Eye (tissue), 1 donor: ENCODE measurements around the gene SLC9A8.
"Not testable (repeated sequence)": the region's sequence is repeated elsewhere in the genome, so short reads cannot be mapped to it uniquely, and the experiment has no call there.

Experiments used
- DNase-seq: peaks from one replicate; pipeline ENCODE4 v3.0.0-alpha.2; 2015

The SLC9A8 gene, protein sequence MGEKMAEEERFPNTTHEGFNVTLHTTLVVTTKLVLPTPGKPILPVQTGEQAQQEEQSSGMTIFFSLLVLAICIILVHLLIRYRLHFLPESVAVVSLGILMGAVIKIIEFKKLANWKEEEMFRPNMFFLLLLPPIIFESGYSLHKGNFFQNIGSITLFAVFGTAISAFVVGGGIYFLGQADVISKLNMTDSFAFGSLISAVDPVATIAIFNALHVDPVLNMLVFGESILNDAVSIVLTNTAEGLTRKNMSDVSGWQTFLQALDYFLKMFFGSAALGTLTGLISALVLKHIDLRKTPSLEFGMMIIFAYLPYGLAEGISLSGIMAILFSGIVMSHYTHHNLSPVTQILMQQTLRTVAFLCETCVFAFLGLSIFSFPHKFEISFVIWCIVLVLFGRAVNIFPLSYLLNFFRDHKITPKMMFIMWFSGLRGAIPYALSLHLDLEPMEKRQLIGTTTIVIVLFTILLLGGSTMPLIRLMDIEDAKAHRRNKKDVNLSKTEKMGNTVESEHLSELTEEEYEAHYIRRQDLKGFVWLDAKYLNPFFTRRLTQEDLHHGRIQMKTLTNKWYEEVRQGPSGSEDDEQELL

DNA sequence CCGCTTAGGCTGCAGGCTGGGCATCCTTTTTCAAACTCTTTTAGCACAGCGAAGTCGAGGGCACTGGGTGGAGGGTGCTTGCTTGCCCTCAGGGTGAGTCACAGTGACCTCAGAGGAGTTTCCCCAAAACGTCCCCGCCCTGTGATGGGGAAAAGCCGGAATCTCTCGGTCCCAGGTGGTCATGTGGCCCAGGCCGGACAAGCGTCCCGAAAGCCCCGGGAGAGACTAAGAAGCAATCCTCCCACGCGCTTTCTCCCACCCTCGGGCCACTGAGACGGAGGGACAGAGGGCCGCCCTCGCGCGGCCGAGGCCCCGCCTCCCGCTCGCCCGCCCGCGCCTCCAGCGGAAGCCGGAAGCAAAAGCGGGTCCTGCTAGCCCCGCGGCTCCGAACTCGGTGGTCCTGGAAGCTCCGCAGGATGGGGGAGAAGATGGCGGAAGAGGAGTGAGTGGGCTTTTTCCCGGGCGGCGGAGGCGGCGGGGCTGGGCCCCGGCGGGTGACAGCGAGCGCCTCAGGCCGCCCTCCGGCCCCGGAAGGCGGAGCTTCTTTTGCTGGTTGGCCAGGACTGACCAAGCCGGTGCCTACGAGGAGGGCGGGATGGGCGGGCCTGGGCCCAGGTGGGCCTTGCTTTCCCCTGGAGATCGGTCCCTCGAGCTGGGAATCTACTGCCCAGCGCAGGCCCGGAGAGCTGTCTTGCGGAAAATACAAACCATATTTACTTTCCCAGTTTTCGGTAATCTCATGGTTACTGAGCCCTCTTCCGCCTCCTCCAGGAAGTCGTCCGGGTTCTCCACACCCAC, at the start of gene SLC9A8:
TSS of gene SLC9A8 (plus strand) at position 322 of the 798 bp plus-strand sequence. CDS start at position 417, 95 bp downstream.
- DNase-seq = peak; percentile 95

DNA sequence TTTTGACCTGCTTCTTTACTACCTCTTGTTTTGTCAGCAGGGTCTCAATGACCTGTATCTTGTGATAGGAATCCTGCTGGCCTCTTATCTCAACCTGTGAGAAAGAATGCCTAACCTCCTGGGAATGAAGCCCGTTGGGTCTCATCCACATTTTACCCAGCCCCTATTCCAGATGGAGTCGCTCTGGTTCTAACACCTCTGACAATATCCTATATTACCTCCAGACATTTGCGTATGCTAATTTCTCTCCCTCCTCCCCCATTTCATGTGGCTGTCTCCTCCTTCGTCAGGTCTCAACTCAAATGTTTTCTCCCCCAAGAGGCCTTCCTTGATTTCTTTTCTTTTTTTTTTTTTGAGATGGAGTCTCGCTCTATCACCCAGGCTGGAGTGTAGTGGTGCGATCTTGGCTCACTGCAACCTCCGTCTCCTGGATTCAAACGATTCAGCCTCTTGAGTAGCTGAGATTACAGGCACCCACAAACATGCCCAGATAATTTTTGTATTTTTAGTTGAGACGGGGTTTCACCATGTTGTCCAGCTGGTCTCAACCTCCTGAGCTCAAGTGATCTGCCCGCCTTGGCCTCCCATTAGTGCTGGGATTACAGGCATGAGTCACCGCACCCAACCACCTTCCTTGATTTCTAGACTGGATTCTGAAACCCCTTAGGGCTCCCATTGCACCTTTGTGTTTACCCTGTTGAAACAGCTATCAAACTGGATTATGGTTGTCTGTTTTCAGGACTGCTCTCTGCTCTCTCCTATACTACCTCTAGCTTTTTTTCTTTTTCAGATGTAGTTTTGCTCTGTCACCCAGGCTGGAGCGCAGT, 49.5 kb upstream of the SLC9A8 start:
- no peak for DNase-seq

DNA sequence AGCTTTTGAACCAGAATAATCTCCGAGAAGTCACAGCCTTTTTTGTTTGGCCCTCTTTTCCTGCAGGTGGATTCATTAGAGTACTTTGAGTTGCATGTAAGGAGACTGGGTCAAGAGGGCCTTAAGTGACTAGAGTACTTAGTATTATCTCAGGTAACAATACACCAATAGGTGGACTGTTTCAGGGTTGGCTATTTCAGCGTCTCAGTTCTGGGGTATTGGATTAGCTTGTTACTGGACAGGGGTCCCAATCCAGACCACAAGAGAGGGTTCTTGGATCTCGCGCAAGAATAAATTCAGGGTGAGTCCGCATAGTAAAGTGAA, 47.3 kb upstream of the SLC9A8 start:
- DNase-seq = no peak

DNA sequence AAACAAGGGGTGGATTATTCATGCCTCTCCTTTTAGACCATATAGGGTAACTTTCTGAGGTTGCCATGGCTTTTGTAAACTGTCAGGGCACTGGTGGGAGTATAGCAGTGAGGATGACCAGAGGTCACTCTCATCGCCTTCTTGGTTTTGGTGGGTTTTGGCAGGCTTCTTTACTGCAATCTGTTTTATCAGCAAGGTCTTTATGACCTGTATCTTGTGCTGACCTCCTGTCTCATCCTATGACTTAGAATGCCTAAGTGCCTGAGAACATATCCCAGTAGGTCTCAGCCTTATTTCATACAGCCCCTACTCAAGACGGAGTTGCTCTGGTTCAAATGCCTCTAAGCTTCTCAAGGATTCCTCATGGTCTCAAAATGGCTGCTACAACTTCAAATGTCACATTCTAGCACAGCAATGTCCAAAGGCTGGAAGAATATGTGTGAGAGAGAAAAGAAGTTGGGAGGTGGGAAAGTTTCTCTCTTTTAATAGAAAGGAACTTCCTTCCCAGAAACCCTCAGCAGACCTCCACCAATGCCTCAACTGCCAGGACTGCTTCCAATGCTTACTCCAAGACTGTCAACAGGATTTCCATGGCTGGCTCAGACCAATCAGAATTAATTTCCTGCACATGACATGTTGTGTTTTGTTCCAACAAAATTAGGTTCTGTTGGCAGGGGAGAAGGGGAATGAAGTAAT, 46.6 kb upstream of the SLC9A8 start:
- no peak for DNase-seq

DNA sequence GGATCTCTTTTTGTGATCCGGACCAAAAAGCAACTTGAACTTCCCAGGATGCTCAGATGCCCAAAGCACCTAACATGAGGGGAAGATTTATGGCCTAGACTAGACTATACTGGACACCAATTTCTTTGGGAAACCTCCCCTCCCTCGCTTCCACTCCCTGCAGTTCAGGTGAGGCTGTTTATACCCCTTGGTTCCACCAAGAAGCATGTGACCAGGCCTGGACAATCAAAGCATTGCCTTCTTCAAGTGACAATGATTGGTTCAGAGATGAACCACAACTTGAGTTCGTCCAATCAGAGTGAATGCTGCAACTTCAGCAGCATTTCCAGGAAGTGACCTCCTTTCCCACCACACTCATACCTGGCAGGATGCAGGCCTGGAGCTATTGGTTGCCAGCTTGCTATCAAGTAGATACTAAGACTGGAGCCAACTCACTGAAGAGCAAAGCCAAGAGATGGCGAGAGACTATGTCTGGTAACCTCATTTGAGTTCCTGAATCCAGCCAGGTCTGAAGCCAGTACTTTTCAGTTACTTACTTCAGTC, 45.6 kb upstream of the SLC9A8 start:
- DNase-seq = no peak

DNA sequence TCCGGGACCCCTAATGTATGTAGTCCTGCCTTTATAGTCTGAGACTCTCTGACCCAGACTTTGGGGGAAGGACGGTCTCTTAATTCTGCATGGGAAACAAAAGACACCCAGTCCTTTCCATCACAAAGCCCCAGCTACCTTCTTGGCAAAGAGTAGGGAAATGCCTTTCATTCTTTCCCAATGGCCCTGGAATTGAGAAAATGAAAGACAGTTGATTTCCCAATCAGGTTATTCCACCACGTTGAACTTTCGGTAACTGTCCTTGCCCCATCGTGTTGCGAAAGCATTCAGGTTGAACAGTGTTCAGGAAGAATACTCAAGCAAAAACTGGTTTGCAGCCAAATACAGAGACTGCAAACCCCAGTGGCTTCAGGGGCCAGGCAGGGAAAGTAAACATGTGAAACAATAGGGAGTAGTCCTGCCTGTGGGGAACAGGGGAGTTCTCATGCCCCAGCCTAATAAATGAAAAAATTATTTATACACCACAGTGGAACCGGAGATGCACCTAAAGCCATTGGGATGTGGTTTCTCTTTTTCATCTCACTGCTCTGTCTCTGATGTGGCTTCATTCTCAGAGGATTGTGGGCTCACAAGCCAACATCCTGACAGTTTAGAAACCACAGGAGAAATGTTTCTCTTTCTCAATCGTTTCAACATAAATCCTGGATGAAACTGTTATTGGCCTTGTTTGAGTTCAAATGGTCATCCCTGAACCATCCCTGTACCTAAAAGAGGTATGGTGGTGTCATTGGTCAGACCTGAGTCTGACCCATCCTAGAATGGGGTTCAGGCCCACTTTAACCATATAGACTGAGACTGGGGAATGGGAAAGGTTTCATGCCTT, 44.2 kb upstream of the SLC9A8 start:
- DNase-seq = peak; percentile 34

DNA sequence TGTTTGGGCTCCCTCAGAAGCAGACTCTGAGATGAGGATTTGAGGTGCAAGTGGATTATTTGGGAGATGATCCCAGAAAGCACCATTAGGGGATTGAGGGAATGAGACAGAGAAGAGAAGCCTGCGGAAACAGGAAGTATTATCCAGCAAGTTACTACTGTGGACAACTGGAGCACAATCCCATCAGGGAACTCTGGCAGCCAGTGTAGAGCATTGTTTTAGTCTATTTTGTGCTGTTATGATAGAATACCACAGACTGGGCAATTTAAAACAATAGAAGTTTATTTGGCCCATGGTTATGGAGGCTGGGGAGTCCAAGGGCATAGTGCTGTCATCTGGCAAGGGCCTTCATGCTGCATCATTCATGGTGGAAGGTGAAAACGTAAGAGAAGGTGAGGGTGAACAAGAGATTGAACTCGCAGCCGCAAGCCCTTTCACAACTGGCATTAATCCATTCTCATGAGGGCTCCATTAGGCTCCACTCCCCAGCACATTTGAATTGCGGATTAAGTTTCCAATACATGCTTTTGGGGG, 43.5 kb upstream of the SLC9A8 start:
- no peak for DNase-seq

DNA sequence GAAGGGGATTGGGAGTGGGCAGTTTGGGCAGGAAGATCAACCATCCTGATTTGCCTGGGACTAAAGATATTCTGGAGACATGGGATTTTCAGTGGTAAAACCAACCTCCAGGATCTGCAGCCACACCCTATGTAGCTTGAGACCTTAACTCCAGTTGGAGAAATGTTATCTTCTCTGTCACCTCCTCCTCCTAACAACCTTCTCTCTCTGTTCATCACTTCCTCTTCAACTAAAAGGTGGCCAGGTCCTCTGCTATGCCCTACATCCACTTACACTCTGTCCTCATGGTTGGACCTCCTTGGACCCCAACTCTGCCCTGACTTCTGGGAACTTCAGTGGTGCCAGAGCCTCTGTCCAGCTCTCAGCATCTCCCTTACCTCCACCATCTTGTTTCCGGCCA, 42.0 kb upstream of the SLC9A8 start:
- no peak for DNase-seq

DNA sequence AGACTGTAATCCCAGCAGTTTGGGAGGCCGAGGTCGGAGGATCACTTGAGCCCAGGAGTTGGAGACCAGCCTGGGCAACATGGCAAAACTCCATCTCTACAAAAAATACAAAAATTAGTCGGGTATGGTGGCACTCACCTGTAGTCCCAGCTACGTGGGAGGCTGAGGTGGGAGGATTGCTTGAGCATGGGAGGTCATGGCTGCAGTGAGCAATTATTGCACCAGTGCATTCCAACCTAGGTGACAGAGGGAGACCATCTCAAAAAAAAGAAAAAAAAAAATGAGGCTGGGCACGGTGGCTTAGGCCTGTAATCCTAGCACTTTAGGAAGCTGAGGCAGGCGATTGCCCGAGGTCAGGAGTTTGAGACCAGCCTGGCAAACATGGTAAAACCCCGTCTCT, 38.4 kb upstream of the SLC9A8 start:
- not testable (repeated sequence) for DNase-seq

DNA sequence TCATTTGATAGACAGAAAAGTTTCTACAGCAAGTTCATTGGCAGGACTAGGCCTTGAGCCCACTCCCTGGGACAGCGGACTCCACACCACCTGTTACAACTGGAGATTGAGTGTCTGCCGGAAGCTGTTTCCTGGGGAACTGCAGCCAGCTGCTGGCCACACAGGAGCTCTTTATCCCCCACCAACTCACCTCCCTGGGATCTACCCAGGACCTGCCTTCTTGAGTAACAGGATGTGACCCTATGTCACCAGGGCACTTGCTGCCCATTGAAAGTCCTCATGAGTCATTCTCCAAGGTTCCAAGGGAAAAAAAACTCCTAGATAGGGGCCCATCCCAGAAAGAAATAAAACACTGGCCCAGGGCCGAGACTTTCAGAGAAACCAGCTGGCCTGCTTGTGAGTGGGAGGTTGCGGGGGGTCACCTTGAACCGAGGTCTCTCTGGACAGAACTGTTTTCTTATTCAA, 37.4 kb upstream of the SLC9A8 start:
- DNase-seq = peak; percentile 35

DNA sequence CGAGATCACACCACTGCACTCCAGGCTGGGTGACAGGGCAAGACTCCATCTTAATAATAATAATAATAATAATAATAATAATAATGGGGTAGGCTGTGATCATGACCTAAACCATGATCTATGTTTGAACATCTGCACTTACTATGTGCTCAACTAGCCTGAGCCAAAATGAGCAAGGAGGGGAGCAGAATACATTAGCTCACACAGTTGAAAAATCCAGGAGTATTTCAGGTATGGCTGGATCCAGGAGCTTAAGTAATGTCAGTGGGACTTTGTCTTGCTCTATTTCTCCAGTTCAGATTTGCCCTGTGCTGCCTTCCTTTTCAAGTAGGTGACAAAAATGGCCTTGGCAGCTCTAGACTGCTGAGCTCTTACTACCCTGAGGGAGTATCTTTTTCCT, 32.7 kb upstream of the SLC9A8 start:
- DNase-seq = no peak

DNA sequence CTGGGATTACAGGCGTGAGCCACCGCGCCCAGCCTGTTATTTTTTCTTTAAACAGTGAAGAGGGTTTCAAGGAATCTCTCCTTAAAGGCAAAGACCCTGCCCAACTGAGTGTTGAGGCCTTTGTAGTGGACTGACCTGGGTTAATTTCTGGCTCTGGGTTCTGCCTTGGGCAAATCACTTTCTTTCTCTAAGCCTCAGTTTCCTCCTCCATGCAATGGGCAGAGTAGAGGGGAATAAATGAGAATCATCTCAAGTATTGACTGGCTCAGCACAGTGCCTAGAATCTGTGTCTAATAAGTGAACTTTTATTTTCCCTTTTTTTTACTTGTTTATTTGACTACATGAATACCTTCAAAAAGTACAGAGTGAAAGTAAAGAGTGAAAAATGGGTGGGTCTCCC, 31.0 kb upstream of the SLC9A8 start:
- no peak for DNase-seq

DNA sequence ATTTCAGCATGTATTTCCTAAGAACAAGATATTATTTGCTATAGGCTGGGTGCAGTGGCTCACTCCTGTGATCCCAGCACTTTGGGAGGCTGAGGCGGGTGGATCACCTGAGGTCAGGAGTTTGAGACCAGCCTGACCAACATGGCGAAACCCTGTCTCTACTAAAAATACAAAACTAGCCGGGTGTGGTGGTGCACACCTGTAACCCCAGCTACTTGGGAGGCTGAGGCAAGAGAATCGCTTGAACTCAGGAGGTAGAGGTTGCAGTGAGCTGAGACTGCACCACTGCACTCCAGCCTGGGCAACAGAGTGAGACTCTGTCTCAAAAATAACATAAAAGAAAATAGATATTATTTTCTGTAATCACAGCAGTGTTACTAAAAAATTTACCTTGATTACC, 30.2 kb upstream of the SLC9A8 start:
- not testable (repeated sequence) for DNase-seq

DNA sequence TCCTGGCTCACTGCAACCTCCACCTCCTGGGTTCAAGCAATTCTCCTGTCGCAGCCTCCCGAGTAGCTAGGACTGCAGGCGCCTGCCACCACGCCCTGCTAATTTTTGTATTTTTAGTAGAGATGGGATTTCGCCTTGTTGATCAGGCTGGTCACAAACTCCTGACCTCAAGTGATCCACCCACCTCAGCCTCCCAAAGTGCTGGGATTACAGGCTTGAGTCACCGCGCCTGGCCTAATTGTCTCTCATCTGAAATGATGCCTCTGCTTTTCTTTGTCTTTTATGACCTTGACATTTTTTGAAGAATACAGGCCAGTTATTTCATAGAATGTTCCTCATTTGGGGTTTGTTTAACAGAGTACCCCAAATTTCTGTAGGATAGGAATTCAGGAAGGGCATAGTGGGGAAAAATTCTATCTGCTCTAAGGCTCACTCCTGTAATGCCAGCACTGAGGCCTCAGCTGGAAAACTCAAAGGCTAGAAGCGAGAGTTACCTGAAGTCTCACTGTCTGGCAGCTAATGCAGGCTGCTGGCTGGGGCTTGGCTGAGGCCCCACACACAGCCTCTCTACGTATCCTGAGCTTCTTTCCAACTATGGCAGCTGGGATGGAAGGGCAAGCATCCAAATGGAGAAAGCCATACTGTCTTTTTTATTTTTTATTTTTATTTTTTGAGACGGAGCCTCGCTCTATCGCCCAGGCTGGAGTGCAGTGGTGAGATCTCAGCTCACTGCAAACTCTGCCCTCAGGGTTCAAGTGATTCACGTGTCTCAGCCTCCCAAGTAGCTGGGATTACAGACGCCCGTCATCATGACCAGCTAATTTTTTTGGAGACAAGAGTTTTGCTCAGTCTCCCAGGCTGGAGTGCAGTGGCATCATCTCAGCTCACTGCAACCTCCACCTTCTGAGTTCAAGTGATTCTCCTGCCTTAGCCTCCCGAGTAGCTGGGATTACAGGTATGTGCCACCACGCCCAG, 29.3 kb upstream of the SLC9A8 start:
- DNase-seq = not testable (repeated sequence)

DNA sequence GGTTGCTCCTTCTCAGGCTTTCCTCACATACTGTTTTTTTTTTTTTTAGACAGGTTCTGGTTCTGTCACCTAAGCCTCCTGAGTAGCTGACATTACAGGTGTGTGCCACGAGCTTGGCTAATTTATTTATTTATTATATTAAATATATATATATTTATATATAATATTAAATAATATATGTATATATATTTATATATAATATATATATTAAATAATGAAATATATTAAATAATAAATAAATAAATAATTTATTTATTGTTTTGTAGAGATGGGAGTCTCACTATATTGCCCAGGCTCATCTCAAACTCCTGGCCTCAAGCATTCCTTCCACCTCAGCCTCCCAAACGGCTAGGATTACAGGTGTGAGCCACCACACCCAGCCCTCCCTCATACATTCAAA, 28.3 kb upstream of the SLC9A8 start:
- no peak for DNase-seq

DNA sequence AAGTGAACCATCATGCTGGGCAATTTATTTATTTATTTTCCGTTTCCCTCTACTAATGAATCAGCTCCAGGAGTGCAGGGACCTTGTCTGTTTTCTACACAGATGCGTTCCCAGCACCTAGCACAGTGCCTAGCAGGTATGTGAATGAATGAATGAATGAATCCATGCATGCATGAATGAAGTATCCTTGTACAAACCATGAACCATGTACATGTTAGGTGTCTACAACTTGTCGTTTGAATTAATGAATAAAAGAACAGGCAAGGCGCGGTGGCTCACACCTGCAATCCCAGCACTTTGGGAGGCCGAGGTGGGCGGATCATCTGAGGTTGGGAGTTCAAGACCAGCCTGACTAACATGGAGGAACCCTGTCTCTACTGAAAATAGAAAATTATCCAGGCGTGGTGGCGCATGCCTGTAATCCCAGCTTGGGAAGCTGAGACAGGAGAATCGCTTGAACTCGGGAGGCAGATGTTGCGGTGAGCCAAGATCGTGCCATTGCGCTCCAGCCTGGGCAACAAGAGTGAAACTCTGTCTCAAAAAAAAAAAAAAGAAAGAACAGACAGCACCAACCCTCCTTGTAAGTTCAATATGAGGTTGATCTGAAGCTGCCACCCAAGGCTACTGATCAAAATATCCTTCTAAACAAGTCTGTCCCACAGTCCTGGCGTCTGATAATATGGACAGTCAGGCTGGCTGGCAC, 27.3 kb upstream of the SLC9A8 start:
- no peak for DNase-seq

DNA sequence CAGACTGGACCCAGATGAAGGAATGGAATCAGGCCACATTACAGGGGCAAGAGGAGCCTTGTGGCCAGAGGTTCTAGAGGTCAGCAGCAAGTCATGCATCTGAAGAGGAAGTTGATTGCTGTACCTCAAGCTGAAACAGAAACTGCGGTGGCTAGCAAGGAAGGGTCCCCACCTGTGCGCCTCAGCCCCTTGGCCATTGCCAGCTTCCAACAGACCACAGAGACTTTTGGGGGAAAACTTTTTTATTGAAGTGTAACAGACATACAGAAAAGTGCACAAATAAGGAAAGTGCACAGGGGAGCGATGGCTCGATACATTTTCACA, 26.8 kb upstream of the SLC9A8 start:
- no peak for DNase-seq

DNA sequence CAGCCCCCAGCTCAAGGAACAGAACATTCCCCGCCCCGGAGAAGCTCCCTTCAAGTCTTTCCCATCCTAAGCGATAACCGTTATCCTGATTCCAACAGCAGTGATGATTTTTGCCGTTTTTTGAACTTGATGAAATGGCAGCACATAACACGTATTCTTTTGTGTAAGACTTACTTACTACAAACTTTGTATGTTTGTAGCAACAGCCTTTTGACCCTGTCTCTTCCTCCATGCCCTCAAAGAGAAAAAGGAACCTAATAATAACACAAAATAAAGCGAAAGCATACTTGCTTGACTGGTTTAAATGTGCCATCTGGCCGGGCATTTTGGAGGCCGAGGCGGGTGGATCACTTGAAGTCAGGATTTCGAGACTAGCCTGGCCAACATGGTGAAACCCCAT, 26.4 kb upstream of the SLC9A8 start:
- no peak for DNase-seq
